Vagina (tissue), 2 donors: ENCODE results near the gene STX11. TPM values are rescaled to one million over a fixed set of nuclear protein-coding genes. Genes with fewer than 3 reads are reported as not detected.

Experiments used
- DNase-seq, 2 donors: peaks; one replicate each; pipeline ENCODE4 v3.0.0-alpha.2; 2017; ENCODE audit errors: extremely low spot score in 2 of 2
- H3K27ac ChIP-seq: fragments of 200-600 bp; sonication (generic); one replicate; pipeline ENCODE4 v1.5.1; 2019
- H3K27me3 ChIP-seq: fragments of 200-600 bp; sonication (generic); one replicate; pipeline ENCODE4 v1.5.1; 2019
- H3K36me3 ChIP-seq, 2 donors: fragments of 200-600 bp; sonication (generic); one replicate each; pipeline ENCODE4 v1.5.1; 2017 to 2019
- H3K4me1 ChIP-seq: fragments of 200-600 bp; sonication (generic); one replicate; pipeline ENCODE4 v1.5.1; 2019
- H3K4me3 ChIP-seq, 2 donors: fragments of 200-600 bp; sonication (generic); 1 replicate in 1 of 2; 2 replicates in 1 of 2; pipeline ENCODE4 v1.5.1; 2016 to 2019
- H3K9me3 ChIP-seq: fragments of 200-600 bp; sonication (generic); one replicate; pipeline ENCODE4 v1.5.1; 2019
- POLR2A ChIP-seq, 2 donors: fragments of 450-650 bp; IDR thresholded peaks; one replicate each; pipeline ENCODE4 v1.6.1; 2017; ENCODE audit warnings: antibody characterized with exemption in 2 of 2, mild to moderate bottlenecking in 2 of 2, moderate library complexity in 2 of 2
- POLR2AphosphoS5 ChIP-seq, 2 donors: sonication (generic); formaldehyde crosslinking; IDR thresholded peaks; one replicate each; pipeline ENCODE4 v1.9.0; 2017; ENCODE audit warnings: antibody characterized with exemption in 2 of 2, mild to moderate bottlenecking in 2 of 2, low read depth in 1 of 2; ENCODE audit not compliant: insufficient read depth in 1 of 2
- intact Hi-C: fragments of 100-400 bp; cut with DNase I; formaldehyde crosslinking; loops from one replicate; pipeline ENCODE4 v1.15.1; 2023
- total RNA-seq: library from RNA; depleted of rRNA; stranded (reverse); fragments of >200 nt; gene quantifications from one replicate; pipeline ENCODE4 v1.2.3, GENCODE V29; 2016
- TF ChIP-seq, protein P1 (sequence below), 3 experiments: fragments of 450-650 bp in 2 of 3; fragments of 200-600 bp in 1 of 3; sonication (generic) in 1 of 3; IDR thresholded peaks; one replicate each; pipeline ENCODE4 v1.5.1; 2017 to 2019; ENCODE audit warnings: antibody characterized with exemption in 3 of 3, mild to moderate bottlenecking in 2 of 3, moderate library complexity in 2 of 3

Gene STX11
- total RNA-seq, 1 donor from 2014 or later: 5.4 TPM

DNA sequence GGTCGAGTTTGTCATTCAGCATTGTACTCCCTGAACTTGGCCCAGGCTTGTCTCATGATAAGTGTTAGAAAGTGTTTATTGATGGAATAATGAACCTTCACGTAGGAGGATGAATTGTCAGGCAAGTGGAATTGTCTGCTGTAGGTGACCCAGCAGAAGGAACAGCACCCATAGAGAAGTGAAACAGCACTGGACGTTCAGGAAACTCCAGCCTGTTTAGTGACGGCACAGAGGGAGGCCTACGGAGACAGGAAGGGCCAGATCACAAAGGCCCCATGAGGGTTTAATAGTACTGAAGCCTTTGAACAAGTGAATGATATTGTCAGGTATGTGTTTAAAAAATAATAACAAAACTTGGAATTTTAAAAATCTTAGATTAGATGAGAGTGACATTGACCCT, 2.9 kb downstream of the STX11 start:
- Histone ChIP-seq H3K9me3 (no peaks in the 10 kb centered on the region), H3K36me3 (no peaks in the 10 kb centered on the region), H3K27me3 (no peaks in the 10 kb centered on the region), H3K27ac (no peak overlapping the region), H3K4me1 (peaks cover 26% of the 10 kb centered on the region), H3K4me3 (no peak overlapping the region)
- TF ChIP-seq POLR2AphosphoS5 (IDR thresholded peaks at IDR 0.05; ENCODE audit: insufficient read depth in 1 of 2, low read depth in 1 of 2): no peak
- TF ChIP-seq, protein P1, sequence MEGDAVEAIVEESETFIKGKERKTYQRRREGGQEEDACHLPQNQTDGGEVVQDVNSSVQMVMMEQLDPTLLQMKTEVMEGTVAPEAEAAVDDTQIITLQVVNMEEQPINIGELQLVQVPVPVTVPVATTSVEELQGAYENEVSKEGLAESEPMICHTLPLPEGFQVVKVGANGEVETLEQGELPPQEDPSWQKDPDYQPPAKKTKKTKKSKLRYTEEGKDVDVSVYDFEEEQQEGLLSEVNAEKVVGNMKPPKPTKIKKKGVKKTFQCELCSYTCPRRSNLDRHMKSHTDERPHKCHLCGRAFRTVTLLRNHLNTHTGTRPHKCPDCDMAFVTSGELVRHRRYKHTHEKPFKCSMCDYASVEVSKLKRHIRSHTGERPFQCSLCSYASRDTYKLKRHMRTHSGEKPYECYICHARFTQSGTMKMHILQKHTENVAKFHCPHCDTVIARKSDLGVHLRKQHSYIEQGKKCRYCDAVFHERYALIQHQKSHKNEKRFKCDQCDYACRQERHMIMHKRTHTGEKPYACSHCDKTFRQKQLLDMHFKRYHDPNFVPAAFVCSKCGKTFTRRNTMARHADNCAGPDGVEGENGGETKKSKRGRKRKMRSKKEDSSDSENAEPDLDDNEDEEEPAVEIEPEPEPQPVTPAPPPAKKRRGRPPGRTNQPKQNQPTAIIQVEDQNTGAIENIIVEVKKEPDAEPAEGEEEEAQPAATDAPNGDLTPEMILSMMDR (IDR thresholded peaks at IDR 0.05): no peak
- TF ChIP-seq POLR2A (IDR thresholded peaks at IDR 0.05): no peak
- intact Hi-C loops: no loop called here
- no peak for DNase-seq

DNA sequence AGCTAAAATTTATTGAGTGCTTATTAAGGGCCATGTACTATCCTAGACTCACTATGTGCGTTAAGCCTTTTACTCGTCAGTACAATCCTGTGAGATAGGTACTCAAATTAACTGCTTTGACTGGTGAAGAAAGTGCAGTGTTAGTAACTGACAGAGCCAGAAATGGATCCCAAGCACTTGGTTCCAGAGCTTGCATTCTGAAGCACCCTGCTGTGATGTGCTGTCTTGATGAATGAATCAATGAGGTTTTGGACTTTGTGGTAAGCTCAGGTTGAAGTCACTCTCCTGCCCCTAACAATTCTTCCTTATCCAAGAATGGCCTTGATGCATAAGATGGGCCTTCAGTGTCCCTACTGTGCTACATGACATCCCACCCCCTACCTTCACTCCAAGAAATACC, 3.7 kb downstream of the STX11 start:
- Histone ChIP-seq H3K4me1 (peaks cover 31% of the 10 kb centered on the region), H3K36me3 (no peaks in the 10 kb centered on the region), H3K27ac (no peak overlapping the region), H3K4me3 (no peak overlapping the region), H3K27me3 (no peaks in the 10 kb centered on the region), H3K9me3 (no peaks in the 10 kb centered on the region)
- DNase-seq: no peak
- intact Hi-C loops: no loop called here
- TF ChIP-seq, protein P1 (IDR thresholded peaks at IDR 0.05): no peak
- TF ChIP-seq POLR2AphosphoS5 (IDR thresholded peaks at IDR 0.05; ENCODE audit: insufficient read depth in 1 of 2, low read depth in 1 of 2) (no peak), POLR2A (IDR thresholded peaks at IDR 0.05) (no peak)

DNA sequence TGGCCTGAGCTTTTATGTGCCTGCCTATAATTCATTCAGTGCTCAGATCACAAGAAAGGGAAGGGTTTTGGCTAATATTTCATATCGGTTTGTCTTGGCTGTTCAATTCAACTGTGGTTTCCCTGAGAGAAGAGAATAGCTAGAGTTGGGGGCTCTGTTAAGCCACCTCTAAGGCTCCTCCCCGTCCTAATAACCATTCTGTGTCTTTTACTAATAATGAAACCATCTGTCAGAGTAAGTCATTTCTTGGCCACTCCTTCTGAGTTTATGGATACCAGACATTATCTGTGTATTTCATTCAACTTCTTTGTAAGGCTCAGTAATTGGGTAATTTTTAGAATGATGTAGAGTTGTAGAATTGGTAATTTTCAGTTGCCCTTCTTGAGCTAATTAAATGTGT, 5.2 kb downstream of the STX11 start:
- no peak for DNase-seq
- Histone ChIP-seq H3K4me3 (no peak overlapping the region), H3K27ac (no peak overlapping the region), H3K27me3 (no peaks in the 10 kb centered on the region), H3K9me3 (no peaks in the 10 kb centered on the region), H3K4me1 (peaks cover 31% of the 10 kb centered on the region), H3K36me3 (no peaks in the 10 kb centered on the region)
- intact Hi-C loops: no loop called here
- no peak for TF ChIP-seq POLR2AphosphoS5 (IDR thresholded peaks at IDR 0.05; ENCODE audit: insufficient read depth in 1 of 2, low read depth in 1 of 2)
- TF ChIP-seq, protein P1 (IDR thresholded peaks at IDR 0.05): no peak
- TF ChIP-seq POLR2A (IDR thresholded peaks at IDR 0.05): no peak

DNA sequence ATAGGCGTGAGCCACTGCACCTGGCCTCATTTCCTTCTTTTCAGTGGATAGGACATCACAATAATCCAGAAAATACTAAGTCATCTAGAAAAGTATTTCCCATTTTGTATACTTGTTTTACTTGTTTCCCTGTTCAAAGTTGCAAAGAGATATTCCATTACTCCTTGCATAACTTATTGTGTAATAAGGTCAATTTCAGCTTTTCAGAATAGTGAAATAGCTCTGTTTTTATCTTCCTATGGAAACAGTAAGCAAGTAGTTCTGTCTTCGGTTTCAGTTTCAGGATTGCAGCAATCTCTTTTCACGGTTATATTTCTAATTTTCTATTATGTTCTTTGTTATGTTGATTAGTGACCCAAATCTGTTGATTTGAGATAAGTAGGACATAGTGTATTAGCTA, 6.0 kb downstream of the STX11 start:
- Histone ChIP-seq H3K27ac (no peak overlapping the region), H3K4me1 (peaks cover 24% of the 10 kb centered on the region), H3K9me3 (no peaks in the 10 kb centered on the region), H3K36me3 (no peaks in the 10 kb centered on the region), H3K4me3 (no peak overlapping the region), H3K27me3 (no peaks in the 10 kb centered on the region)
- no peak for DNase-seq
- intact Hi-C loops: no loop called here
- TF ChIP-seq, protein P1 (IDR thresholded peaks at IDR 0.05): no peak
- TF ChIP-seq POLR2AphosphoS5 (IDR thresholded peaks at IDR 0.05; ENCODE audit: insufficient read depth in 1 of 2, low read depth in 1 of 2) (no peak), POLR2A (IDR thresholded peaks at IDR 0.05) (no peak)

DNA sequence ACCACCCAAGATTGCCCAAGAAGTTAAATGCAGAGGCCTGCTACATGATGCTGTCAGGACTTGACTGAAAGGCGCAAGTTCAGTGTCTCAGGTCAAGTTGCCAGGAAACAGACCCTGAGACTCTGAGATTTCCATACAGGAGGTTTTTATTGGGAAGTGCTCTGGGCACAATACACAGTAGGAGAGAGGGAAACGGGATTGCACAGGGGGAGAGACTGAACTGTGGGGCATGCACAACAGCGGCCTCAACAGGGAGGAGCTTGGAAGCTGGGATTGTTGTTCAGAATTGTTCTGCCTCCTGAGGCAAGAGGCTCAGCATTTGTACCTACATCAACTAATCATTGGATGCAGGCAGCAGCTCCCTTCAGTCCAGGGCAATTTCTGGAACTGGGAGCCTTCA, 6.7 kb downstream of the STX11 start:
- Histone ChIP-seq H3K4me3 (no peak overlapping the region), H3K27ac (no peak overlapping the region), H3K9me3 (no peaks in the 10 kb centered on the region), H3K4me1 (peaks cover 17% of the 10 kb centered on the region), H3K36me3 (no peaks in the 10 kb centered on the region), H3K27me3 (no peaks in the 10 kb centered on the region)
- intact Hi-C loops: no loop called here
- TF ChIP-seq POLR2AphosphoS5 (IDR thresholded peaks at IDR 0.05; ENCODE audit: insufficient read depth in 1 of 2, low read depth in 1 of 2) (no peak), POLR2A (IDR thresholded peaks at IDR 0.05) (no peak)
- TF ChIP-seq, protein P1 (IDR thresholded peaks at IDR 0.05): no peak
- DNase-seq: no peak
